ENCODE data around the gene CDKN2B. TPM values are rescaled to one million over a fixed set of nuclear protein-coding genes. Genes with fewer than 3 reads are reported as not detected.

CDKN2B gene
- total RNA-seq, 2 experiments from 2014 or later: 0.93 to 5.9 TPM

DNA sequence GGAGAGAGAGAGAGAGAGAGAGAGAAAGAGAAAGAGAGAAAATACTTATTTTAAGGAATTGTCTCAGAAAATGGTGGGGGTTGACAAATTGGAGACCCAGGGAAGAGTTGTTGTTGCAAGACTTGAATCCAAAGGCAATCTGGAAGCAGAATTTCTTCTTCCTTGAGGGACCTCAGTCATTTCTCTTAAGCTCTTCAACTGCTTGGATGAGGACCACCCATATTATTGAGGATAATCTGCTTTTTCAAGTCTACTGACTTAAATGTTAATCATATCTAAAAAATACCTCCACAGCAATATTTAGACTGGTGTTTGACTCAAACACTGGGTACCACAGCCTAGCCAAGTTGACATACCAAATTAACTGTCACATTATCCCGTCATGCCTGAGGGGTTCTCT lies 11.6 kb downstream of the CDKN2B start:
- no peak for ATAC-seq
- CTCF ChIA-PET: interaction anchor here (1.4 to 5.8 kb wide), 2 partner anchors 11 to 184 kb away, joined by 5 to 62 read pairs; partner anchors contain the start of gene CDKN2B

DNA sequence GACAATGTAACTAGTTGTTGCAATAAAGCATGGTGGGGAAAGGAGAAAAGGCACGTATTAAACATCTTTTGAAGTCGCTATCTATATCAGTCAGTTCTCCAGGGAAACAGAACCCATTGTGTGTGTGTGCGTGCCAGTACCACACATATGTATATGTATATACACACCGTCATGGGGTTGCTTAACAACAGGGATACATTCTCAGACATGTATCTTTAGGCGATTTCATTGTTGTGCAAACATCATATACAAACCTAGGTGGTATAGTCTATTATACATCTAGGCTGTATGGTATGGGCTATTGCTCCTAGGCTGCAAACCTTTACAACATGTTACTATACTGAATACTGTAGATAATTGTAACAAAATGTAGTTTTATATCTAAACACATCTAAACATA lies 12.2 kb downstream of the CDKN2B start:
- Mint-ChIP-seq H3K4me1 (peaks cover 18% of the 10 kb centered on the region), H3K36me3 (peaks cover 4% of the 10 kb centered on the region), H3K4me3 (peak overlapping the region; percentile 95), H3K9me3 (ENCODE audit: low read depth) (no peaks in the 10 kb centered on the region), H3K27me3 (peaks cover 34% of the 10 kb centered on the region), H3K27ac (no peak overlapping the region)
- CTCF ChIA-PET: interaction anchor here (1.4 to 5.8 kb wide), 2 partner anchors 11 to 183 kb away, joined by 5 to 62 read pairs; partner anchors contain the start of gene CDKN2B
- ATAC-seq: no peak
- no peak for DNase-seq

More for the DNA sequence above, 11.6 kb downstream of the CDKN2B start:
- Mint-ChIP-seq H3K27me3 (peaks cover 41% of the 10 kb centered on the region), H3K4me1 (peaks cover 18% of the 10 kb centered on the region), H3K4me3 (no peak overlapping the region), H3K27ac (no peak overlapping the region), H3K36me3 (peaks cover 4% of the 10 kb centered on the region), H3K9me3 (ENCODE audit: low read depth) (no peaks in the 10 kb centered on the region)
- DNase-seq: no peak

DNA sequence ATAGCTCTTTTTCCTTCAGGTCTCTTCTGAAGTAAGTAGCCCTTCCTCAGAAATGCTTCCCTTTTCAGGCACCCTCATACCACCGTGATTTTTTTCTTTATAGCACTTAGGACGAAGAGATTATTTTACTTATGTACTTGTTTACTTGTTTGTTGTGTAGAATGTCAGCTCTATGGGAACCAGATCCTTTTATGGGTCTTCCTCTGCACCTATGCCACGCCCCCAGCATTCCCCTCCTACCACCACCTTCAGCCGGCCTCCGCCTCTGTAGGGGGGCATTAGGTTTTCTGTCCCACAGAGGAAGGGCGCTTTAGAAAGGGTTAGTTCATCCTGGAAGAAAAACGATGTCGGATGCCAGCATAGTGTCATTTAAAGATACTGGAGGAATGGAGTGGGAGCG lies 12.7 kb downstream of the CDKN2B start:
- H3K9me3 Mint-ChIP-seq (ENCODE audit: low read depth): no peaks in the 10 kb centered on the region
- H3K4me1 Mint-ChIP-seq: peaks cover 20% of the 10 kb centered on the region
- CTCF ChIA-PET: interaction anchor here (2.6 to 5.8 kb wide), 2 partner anchors 12 to 183 kb away, joined by 10 to 62 read pairs; partner anchors contain the start of gene CDKN2B
- H3K4me3 Mint-ChIP-seq: peak overlapping the region; percentile 95
- DNase-seq (no peak), ATAC-seq (no peak)
- H3K27ac Mint-ChIP-seq: no peak overlapping the region
- H3K36me3 Mint-ChIP-seq: peaks cover 4% of the 10 kb centered on the region
- peaks cover 32% of the 10 kb centered on the region for H3K27me3 Mint-ChIP-seq

DNA sequence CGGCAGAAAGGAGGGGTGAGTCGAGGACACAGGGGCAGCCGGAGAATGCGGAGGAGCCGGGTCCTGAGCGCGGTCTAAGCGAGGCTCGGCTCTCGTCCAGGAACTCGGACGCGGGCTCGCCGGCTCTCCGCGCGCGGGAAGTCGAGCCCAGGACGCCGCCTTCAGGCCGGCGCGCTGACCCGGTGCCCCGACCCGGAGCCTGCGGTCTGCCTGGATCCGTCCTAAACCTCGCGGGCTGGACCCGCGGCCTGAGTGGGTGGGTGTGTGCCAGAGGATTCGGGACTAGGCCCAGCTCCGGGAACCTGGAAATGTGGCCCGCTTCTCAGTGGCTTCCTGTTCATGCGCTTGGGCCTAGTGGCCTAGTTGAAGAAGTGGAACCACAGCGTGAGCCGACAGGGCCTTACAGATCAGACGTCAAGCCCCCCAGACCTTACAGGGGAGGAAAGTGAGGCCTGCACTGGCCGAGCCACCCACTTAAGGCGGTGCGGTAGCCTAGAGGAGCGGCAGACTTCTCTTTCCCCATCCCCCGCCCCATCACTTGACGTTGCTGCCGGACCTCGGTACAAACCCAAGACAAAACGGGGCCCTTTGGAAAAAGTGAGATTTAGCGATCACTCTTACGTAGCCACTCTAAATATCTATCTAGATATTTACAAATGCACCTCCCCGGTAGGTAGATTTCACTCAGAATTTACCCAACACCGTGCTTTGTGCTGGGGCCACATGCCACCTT lies 13.3 kb downstream of the CDKN2B start:
- H3K4me1 Mint-ChIP-seq: peaks cover 23% of the 10 kb centered on the region
- H3K4me3 Mint-ChIP-seq: peak overlapping the region; percentile 95
- CTCF ChIA-PET: interaction anchor here (0.7 to 5.8 kb wide), 7 partner anchors 12 to 249 kb away, joined by 3 to 62 read pairs (median 3); partner anchors contain the start of gene CDKN2B
- ATAC-seq: peak; percentile 16
- H3K36me3 Mint-ChIP-seq: peaks cover 4% of the 10 kb centered on the region
- DNase-seq: no peak
- H3K27ac Mint-ChIP-seq: peak overlapping the region; percentile 98
- H3K27me3 Mint-ChIP-seq: peaks cover 27% of the 10 kb centered on the region
- H3K9me3 Mint-ChIP-seq (ENCODE audit: low read depth): no peaks in the 10 kb centered on the region

DNA sequence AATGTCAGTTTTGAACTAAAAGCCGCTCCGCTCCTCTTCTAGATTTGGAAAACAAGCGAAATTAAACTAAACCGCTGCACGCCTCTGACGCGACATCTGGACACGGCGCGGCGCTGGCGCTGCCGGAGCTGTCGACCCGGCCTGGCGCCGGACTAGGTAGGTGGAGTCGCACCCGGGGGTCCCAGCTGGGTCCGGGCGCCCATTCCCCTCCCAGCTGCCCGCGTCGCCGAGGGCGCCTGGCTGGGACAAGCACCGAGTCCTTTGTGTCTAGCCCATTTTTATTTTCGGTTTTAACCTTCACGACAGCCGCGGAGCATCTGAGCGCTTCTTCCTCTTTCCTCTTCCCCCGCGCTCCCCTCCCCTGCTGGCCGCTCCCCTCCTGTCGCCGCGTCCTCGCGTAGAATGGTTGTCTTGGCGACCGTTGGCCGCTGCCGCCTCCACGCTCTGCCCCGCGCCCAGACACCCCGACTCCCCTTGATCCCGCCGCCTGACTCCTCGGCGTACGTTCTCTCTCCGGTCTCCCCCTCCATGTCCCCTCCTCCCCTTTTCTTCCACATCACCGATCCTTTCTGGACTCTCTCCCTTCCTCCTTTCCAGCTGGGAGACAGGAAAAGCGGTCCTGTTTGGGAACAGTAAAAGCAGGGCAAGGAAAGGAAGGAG lies 14.0 kb downstream of the CDKN2B start:
- ATAC-seq: peak; percentile 83
- Mint-ChIP-seq H3K9me3 (ENCODE audit: low read depth) (no peaks in the 10 kb centered on the region), H3K36me3 (peaks cover 10% of the 10 kb centered on the region), H3K4me3 (peak overlapping the region; percentile 95), H3K4me1 (peaks cover 25% of the 10 kb centered on the region), H3K27me3 (peaks cover 26% of the 10 kb centered on the region), H3K27ac (peak overlapping the region; percentile 98)
- CTCF ChIA-PET: interaction anchor here (0.7 to 5.8 kb wide), 13 partner anchors 9 to 249 kb away, joined by 3 to 62 read pairs (median 3); partner anchors contain the start of gene CDKN2B
- DNase-seq: peak; percentile 92

DNA sequence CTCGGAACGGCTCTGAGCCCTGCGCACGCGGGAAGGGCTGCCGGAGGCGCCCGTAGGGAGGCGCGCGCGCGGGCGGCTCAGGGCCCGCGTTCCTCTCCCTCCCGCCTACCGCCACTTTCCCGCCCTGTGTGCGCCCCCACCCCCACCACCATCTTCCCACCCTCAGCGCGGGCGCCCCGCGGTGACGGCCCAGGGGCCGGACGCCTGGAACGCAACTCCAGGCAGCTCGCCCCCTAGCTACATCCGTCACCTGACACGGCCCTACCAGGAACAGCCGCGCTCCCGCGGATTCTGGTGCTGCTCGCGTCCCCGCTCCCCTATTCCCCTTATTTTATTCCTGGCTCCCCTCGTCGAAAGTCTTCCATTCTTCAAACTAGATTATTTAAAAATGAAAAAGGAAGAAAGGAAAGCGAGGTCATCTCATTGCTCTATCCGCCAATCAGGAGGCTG lies 14.5 kb downstream of the CDKN2B start, which contains the start of gene CDKN2B-AS1:
CDKN2B-AS1 (plus strand) TSS at position 236 of the 450 bp plus-strand sequence.
- peaks cover 26% of the 10 kb centered on the region for H3K27me3 Mint-ChIP-seq
- peak within 1 kb of the TSS; percentile 98 for H3K27ac Mint-ChIP-seq
- ATAC-seq: peak; percentile 62
- H3K9me3 Mint-ChIP-seq (ENCODE audit: low read depth): no peaks in the 10 kb centered on the region
- H3K4me3 Mint-ChIP-seq: peak within 1 kb of the TSS; percentile 95
- DNase-seq: peak; percentile 74
- peaks cover 29% of the 10 kb centered on the region for H3K4me1 Mint-ChIP-seq
- peaks cover 16% of the 10 kb centered on the region for H3K36me3 Mint-ChIP-seq
- CTCF ChIA-PET: interaction anchor here (0.6 to 5.8 kb wide), 13 partner anchors 8 to 250 kb away, joined by 3 to 62 read pairs (median 3); partner anchors contain the start of gene CDKN2B

DNA sequence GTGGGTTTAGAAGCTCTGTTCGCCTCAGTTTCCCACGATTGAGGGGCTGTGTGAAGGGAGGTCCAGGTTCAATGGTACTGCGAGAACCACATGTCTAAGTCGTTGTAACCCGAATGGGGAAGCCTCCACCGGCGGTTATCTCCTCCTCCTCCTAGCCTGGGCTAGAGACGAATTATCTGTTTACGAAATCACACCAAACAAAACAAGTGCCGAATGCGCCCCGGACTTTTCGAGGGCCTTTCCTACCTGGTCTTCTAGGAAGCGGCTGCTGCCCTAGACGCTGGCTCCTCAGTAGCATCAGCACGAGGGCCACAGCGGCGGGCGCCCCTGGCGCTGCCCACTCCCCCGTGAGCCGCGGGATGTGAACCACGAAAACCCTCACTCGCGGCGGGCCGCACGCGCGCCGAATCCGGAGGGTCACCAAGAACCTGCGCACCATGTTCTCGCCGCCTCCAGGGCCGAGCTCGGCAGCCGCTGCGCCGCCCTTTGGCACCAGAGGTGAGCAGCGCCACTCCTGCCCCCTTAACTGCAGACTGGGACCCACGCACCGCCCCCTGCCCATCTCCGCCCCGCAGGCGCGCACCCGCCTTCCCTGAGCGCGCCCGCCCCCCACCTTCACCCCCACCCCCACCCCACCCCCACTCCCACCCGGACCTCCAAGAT lies 15.1 kb downstream of the CDKN2B start, which contains the start of gene CDKN2A:
CDKN2A (minus strand) TSS at position 500 of the 663 bp plus-strand sequence.
- CTCF ChIA-PET: interaction anchor here (0.6 to 5.8 kb wide), 8 partner anchors 14 to 250 kb away, joined by 3 to 62 read pairs (median 4); partner anchors contain the start of gene CDKN2B
- Mint-ChIP-seq H3K27ac (peak within 1 kb of the TSS; percentile 98), H3K4me1 (peaks cover 29% of the 10 kb centered on the region), H3K27me3 (peaks cover 29% of the 10 kb centered on the region), H3K4me3 (peak within 1 kb of the TSS; percentile 95), H3K36me3 (peaks cover 20% of the 10 kb centered on the region), H3K9me3 (ENCODE audit: low read depth) (no peaks in the 10 kb centered on the region)
- ATAC-seq (peak; percentile 64), DNase-seq (peak; percentile 76)

DNA sequence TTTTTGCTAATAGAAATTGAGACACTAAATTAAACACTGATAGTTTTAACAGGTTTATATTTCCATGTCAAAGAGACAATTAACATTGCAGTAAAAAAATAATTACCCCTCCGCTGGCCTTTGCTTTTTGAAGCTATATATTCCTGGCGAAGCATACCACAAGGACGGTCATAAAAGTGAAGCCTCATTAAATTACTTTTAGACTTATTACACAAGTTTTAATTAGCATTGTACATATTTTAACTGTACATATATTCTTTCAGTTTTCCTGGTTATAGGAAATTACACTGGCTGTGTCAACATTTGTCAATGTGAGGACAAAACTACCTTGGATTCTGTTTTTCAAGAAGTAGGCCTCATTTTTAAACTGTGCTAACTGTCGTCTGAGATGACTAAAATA lies 16.1 kb downstream of the CDKN2B start:
- Mint-ChIP-seq H3K27me3 (peaks cover 36% of the 10 kb centered on the region), H3K36me3 (peaks cover 26% of the 10 kb centered on the region), H3K4me1 (peaks cover 35% of the 10 kb centered on the region), H3K27ac (peak overlapping the region; percentile 40), H3K4me3 (peak overlapping the region; percentile 95), H3K9me3 (ENCODE audit: low read depth) (no peaks in the 10 kb centered on the region)
- CTCF ChIA-PET: interaction anchor here (0.8 to 5.8 kb wide), 4 partner anchors 14 to 91 kb away, joined by 3 to 62 read pairs (median 4); partner anchors contain the start of gene CDKN2B
- ATAC-seq (no peak), DNase-seq (no peak)

DNA sequence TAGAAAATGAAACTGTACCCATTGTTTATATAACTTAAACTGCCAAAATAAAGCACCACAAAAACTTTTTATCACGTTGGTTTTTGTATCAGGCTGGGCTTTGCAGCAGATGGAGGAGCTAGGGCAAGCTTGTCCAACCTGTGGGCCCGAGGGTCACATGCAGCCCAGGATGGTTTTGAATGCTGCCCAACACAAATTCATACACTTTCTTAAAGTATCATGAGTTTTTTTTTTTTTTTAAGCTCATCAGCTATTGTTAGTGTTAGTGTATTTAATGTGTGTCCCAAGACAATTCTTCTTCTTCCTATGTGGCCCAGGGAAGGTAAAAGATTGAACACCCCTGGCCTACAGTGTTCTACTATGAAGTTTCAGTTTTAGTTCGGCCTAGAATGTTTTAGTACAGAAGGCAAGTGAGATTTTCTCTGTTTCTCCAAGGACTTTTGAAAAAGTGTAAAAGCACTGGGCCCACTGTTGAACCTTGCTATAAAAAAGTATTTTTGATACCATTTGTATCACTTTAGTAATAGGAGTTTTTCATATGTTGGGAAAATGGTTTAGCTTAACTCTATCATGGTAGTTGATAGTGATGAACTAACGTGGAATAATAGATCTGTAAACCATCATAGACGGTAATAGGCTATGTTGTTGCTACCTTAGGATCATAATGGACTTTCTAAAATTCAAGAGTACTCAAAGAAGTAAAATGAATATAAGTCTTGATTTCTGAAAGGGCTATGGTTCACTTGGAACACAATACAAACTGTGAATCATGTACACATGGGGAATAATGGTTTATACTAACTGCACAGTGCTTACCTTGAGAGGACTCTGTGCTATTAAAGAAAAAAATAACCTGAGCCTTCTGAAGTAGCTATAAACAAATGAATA lies 17.8 kb downstream of the CDKN2B start:
- Mint-ChIP-seq H3K36me3 (peaks cover 29% of the 10 kb centered on the region), H3K4me1 (peaks cover 37% of the 10 kb centered on the region), H3K4me3 (no peak overlapping the region), H3K27me3 (peaks cover 37% of the 10 kb centered on the region), H3K27ac (no peak overlapping the region), H3K9me3 (ENCODE audit: low read depth) (no peaks in the 10 kb centered on the region)
- DNase-seq: no peak
- ATAC-seq: no peak
- CTCF ChIA-PET: interaction anchor here (1.1 to 2.8 kb wide), 3 partner anchors 17 to 178 kb away, joined by 4 to 13 read pairs (median 6); partner anchors contain the start of gene CDKN2B

DNA sequence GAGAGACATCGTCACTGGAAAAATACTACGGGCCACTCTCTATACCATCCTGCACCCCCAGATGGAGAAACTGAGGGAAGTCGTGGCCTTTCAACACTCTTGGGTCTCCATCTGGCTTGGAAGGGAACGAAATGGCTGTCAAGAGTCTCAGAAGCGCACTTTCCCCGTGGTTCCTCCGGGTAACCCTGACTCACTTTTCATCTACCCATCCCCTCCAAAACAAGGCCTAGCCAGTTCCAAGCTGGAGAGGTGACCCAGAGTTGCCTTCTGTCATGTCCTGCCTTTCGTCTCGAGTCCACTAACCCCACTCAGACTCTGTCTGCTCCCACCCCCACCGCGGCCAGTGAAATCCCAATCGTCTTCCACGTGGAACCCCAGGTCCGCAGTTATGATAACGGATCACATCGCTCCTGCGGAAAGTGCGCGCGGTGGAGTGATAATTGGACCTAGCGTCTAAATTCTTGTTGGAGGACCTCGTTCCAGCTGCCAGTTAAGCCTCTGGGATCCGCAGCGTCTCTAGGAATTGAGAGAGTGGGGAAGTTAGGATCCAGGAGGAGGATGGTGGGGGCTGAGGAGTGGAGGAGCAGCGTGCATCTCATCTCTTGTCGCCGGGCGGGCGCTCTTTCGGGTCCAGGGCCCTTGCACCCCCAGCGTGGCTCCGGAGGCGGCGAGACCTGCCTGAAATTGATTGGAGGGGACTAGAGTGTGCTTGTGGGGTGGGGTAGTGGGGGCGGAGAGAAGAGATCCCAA lies 19.5 kb downstream of the CDKN2B start:
- Mint-ChIP-seq H3K27me3 (peaks cover 45% of the 10 kb centered on the region), H3K36me3 (peaks cover 26% of the 10 kb centered on the region), H3K4me3 (no peak overlapping the region), H3K4me1 (peaks cover 33% of the 10 kb centered on the region), H3K27ac (no peak overlapping the region), H3K9me3 (ENCODE audit: low read depth) (no peaks in the 10 kb centered on the region)
- ATAC-seq (no peak), DNase-seq (no peak)
- CTCF ChIA-PET: interaction anchor here (1.2 to 2.8 kb wide), 3 partner anchors 19 to 176 kb away, joined by 3 to 13 read pairs (median 4); partner anchors contain the start of gene CDKN2B
